Suprapubic skin (tissue), 4 donors: Measurements from ENCODE around the gene LTV1. TPM values are rescaled to one million over a fixed set of nuclear protein-coding genes. Genes with fewer than 3 reads are reported as not detected.
"Not testable (repeated sequence)": the region's sequence is repeated elsewhere in the genome, so short reads cannot be mapped to it uniquely, and the experiment has no call there.

Source experiments
- DNase-seq, 2 donors: peaks; one replicate each; pipeline ENCODE4 v3.0.0-alpha.2; 2019; ENCODE audit warnings: low spot score in 2 of 2
- H3K27ac ChIP-seq: fragments of 200-600 bp; sonication (generic); one replicate; pipeline ENCODE4 v1.5.1; 2019
- H3K27me3 ChIP-seq: fragments of 200-600 bp; sonication (generic); one replicate; pipeline ENCODE4 v1.5.1; 2019
- H3K36me3 ChIP-seq: fragments of 200-600 bp; sonication (generic); one replicate; pipeline ENCODE4 v1.5.1; 2019
- H3K4me1 ChIP-seq: fragments of 200-600 bp; sonication (generic); one replicate; pipeline ENCODE4 v1.5.1; 2019
- H3K4me3 ChIP-seq: fragments of 200-600 bp; sonication (generic); one replicate; pipeline ENCODE4 v1.5.1; 2019; ENCODE audit warnings: mild to moderate bottlenecking
- H3K9me3 ChIP-seq: fragments of 200-600 bp; sonication (generic); one replicate; pipeline ENCODE4 v1.5.1; 2019
- CTCF ChIP-seq, 2 donors: fragments of 200-600 bp in 1 of 2; fragments of 450-650 bp in 1 of 2; sonication (generic) in 1 of 2; IDR thresholded peaks; one replicate each; pipeline ENCODE4 v1.5.1; 2016 to 2019; ENCODE audit warnings: antibody characterized with exemption in 2 of 2, mild to moderate bottlenecking in 1 of 2, moderate library complexity in 1 of 2
- EP300 ChIP-seq: sonication (generic); formaldehyde crosslinking; IDR thresholded peaks from one replicate; pipeline ENCODE4 v1.6.1; 2017; ENCODE audit warnings: antibody characterized with exemption
- POLR2A ChIP-seq, 2 donors: fragments of 450-650 bp; IDR thresholded peaks; one replicate each; pipeline ENCODE4 v1.6.1; 2017; ENCODE audit warnings: antibody characterized with exemption in 2 of 2, mild to moderate bottlenecking in 2 of 2, moderate library complexity in 2 of 2
- POLR2AphosphoS5 ChIP-seq, 3 donors: sonication (generic); formaldehyde crosslinking; IDR thresholded peaks; one replicate each; pipeline ENCODE4 v1.6.1; 2017; ENCODE audit warnings: antibody characterized with exemption in 3 of 3
- WGBS: methylation state at CpG from one replicate; pipeline ENCODE4 v1.1.5; 2018; 5-methylcytosine and 5-hydroxymethylcytosine counted together
- total RNA-seq, 4 donors: library from RNA; depleted of rRNA; stranded (reverse); fragments of >200 nt; gene quantifications; one replicate each; pipeline ENCODE4 v1.1.0, GENCODE V29; 2016

Gene LTV1
- total RNA-seq, 4 donors from 2014 or later: 18.1 to 23.9 (median 20.3) TPM

DNA sequence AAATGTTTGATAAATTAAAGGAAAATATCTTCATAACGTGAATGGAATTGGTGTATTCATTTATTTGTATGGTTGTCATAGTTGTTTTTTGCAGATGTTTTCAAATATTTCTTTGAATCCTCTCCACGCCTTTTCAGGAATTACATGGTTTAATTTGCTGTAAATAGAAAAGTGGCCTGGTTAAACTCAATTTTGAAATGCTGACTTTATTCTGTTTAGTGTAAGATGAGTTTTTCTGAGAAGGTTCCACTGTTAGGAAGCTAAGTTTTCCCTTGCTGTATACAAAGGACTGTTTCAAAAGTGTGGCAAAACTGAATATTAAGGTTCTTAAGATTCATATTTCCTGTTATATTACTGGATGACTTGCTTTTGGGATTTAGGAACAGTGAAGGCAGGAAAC lies 20.6 kb downstream of the LTV1 start:
- Histone ChIP-seq H3K9me3 (no peaks in the 10 kb centered on the region), H3K4me1 (no peaks in the 10 kb centered on the region), H3K36me3 (peaks cover 55% of the 10 kb centered on the region), H3K4me3 (no peak overlapping the region), H3K27me3 (no peaks in the 10 kb centered on the region), H3K27ac (no peak overlapping the region)
- no peak for TF ChIP-seq POLR2AphosphoS5 (IDR thresholded peaks at IDR 0.05)
- no peak for TF ChIP-seq POLR2A (IDR thresholded peaks at IDR 0.05)
- no peak for TF ChIP-seq EP300
- no peak for TF ChIP-seq CTCF (IDR thresholded peaks at IDR 0.05)
- 78% methylated on average over 2 of the region's 2 CpGs for WGBS
- DNase-seq: no peak

GRCh38 chr6:143864234-143864633 lies 21.1 kb downstream of the LTV1 start, which contains the start of gene ZC2HC1B:
Gene ZC2HC1B, plus strand, starts transcription at chr6:143864474. Its CDS starts 66 bp downstream, at chr6:143864540.
- TF ChIP-seq EP300: no peak
- no peak for TF ChIP-seq POLR2AphosphoS5 (IDR thresholded peaks at IDR 0.05)
- TF ChIP-seq CTCF (IDR thresholded peaks at IDR 0.05): no peak
- no peak for TF ChIP-seq POLR2A (IDR thresholded peaks at IDR 0.05)
- Histone ChIP-seq H3K36me3 (peaks cover 50% of the 10 kb centered on the region), H3K9me3 (no peaks in the 10 kb centered on the region), H3K4me1 (no peaks in the 10 kb centered on the region), H3K27ac (no peak within 1 kb of the TSS), H3K4me3 (no peak within 1 kb of the TSS), H3K27me3 (no peaks in the 10 kb centered on the region)
- no peak for DNase-seq
- WGBS: 63% methylated on average over 1 of the region's 1 CpG

GRCh38 chr6:143867236-143867635 lies 24.1 kb downstream of the LTV1 start:
- Histone ChIP-seq H3K27me3 (no peaks in the 10 kb centered on the region), H3K27ac (no peak overlapping the region), H3K9me3 (no peaks in the 10 kb centered on the region), H3K4me3 (no peak overlapping the region), H3K36me3 (peaks cover 22% of the 10 kb centered on the region), H3K4me1 (no peaks in the 10 kb centered on the region)
- DNase-seq: no peak
- no peak for TF ChIP-seq CTCF (IDR thresholded peaks at IDR 0.05)
- TF ChIP-seq POLR2AphosphoS5 (IDR thresholded peaks at IDR 0.05): no peak
- no peak for TF ChIP-seq POLR2A (IDR thresholded peaks at IDR 0.05)
- no peak for TF ChIP-seq EP300

- H3K27ac ChIP-seq, H3K36me3 ChIP-seq, H3K4me3 ChIP-seq, H3K27me3 ChIP-seq, H3K9me3 ChIP-seq, H3K4me1 ChIP-seq, DNase-seq: not testable (repeated sequence)
- 86% methylated on average over 3 of the region's 3 CpGs for WGBS
Measured at GRCh38 chr6:143868808-143869207, 25.7 kb downstream of the LTV1 start.

DNA sequence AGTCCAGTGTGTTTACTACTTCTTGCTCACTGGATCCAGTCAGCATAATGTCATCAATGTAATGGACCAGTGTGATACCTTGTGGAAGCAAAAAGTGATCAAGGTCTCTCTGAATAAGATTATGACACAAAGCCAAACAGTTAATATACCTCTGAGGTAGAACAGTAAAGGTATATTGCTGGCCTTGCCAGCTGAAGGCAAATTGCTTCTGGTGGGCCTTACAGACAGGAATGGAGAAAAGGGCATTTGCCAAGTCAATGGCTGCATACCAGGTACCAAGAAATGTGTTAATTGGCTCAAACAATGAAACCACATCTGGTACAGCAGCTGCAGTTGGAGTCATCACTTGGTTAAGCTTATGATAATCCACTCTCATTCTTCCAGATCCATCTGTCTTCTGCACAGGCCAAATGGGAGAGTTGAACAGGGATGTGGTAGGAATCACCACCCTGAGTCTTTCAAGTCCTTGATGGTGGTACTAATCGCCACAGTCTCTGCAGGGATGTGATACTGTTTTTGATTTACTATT lies 28.1 kb downstream of the LTV1 start:
- not testable (repeated sequence) for H3K27me3 ChIP-seq, DNase-seq, H3K9me3 ChIP-seq, H3K27ac ChIP-seq, H3K4me3 ChIP-seq, H3K36me3 ChIP-seq, H3K4me1 ChIP-seq
- 69% methylated on average over 1 of the region's 1 CpG for WGBS

GRCh38 chr6:143872201-143872600 lies 29.1 kb downstream of the LTV1 start:
- Histone ChIP-seq H3K4me1 (no peaks in the 10 kb centered on the region), H3K36me3 (no peaks in the 10 kb centered on the region), H3K27ac (no peak overlapping the region), H3K4me3 (no peak overlapping the region), H3K27me3 (no peaks in the 10 kb centered on the region), H3K9me3 (no peaks in the 10 kb centered on the region)
- DNase-seq: no peak
- WGBS: 94% methylated on average over 2 of the region's 2 CpGs
- TF ChIP-seq POLR2AphosphoS5 (IDR thresholded peaks at IDR 0.05) (no peak), POLR2A (IDR thresholded peaks at IDR 0.05) (no peak), CTCF (IDR thresholded peaks at IDR 0.05) (no peak), EP300 (no peak)

DNA sequence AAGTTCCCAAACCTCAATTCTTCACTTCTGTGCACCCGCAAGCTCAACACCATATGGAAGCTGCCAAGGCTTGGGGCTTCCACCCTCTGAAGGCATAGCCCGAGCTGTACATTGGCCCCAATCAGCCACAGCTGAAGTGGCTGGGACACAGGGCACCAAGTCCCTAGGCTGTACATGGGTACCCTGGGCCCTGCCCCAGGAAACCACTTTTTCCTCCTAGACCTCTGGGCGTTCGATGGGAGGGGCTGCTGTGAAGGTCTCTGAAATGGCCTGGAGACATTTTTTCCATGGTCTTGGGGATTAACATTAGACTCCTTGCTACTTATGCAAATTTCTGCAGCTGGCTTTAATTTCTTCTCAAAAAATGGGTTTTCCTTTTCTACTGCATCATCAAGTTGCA lies 30.5 kb downstream of the LTV1 start:
- not testable (repeated sequence) for H3K4me3 ChIP-seq, DNase-seq, H3K27ac ChIP-seq, H3K9me3 ChIP-seq, H3K36me3 ChIP-seq, H3K27me3 ChIP-seq, H3K4me1 ChIP-seq
- 87% methylated on average over 4 of the region's 4 CpGs for WGBS

GRCh38 chr6:143874503-143874902 lies 31.4 kb downstream of the LTV1 start:
- not testable (repeated sequence) for H3K27me3 ChIP-seq, H3K9me3 ChIP-seq, H3K4me1 ChIP-seq, DNase-seq, H3K4me3 ChIP-seq, H3K27ac ChIP-seq, H3K36me3 ChIP-seq
